GM18873 (cell line): Measurements from ENCODE around the gene GINS1.

Experiments used
- ATAC-seq: cut with Tn5 transposase; IDR thresholded peaks from one replicate; pipeline ENCODE4 v1.9.1; 2021; ENCODE audit warnings: mild to moderate bottlenecking, moderate library complexity, moderate number of reproducible peaks; ENCODE audit not compliant: unreplicated experiment, low FRiP score

GINS1 gene

GRCh38 chr20:25407311-25408169, at the start of gene GINS1:
GINS1 (plus strand) TSS chr20:25407673; CDS start chr20:25407821, 148 bp downstream.
- peak; percentile 76 for ATAC-seq

- ATAC-seq, result no peak
These were observed 46.7 kb upstream of the GINS1 start for GRCh38 chr20:25360631-25361286.

GRCh38 chr20:25361287-25361683, 46.2 kb upstream of the GINS1 start:
- no peak for ATAC-seq

- ATAC-seq, result no peak
These were observed 43.2 kb upstream of the GINS1 start for GRCh38 chr20:25364180-25364788.

- ATAC-seq, result no peak
These were observed 42.4 kb upstream of the GINS1 start for GRCh38 chr20:25364879-25365699.

- ATAC-seq, result no peak
These were observed 38.9 kb upstream of the GINS1 start for GRCh38 chr20:25368526-25368925.

GRCh38 chr20:25368976-25369375, 38.5 kb upstream of the GINS1 start:
- ATAC-seq, result no peak

GRCh38 chr20:25369529-25369928, 37.9 kb upstream of the GINS1 start:
- ATAC-seq, result no peak

GRCh38 chr20:25369971-25370370, 37.5 kb upstream of the GINS1 start:
- ATAC-seq, result no peak

- ATAC-seq, result no peak
These were observed 34.7 kb upstream of the GINS1 start for GRCh38 chr20:25372584-25373336.

GRCh38 chr20:25374842-25375241, 32.6 kb upstream of the GINS1 start:
- no peak for ATAC-seq

- ATAC-seq, result no peak
These were observed 31.2 kb upstream of the GINS1 start for GRCh38 chr20:25376236-25376635.

- ATAC-seq, result no peak
These were observed 30.6 kb upstream of the GINS1 start for GRCh38 chr20:25376886-25377285.

- ATAC-seq, result no peak
These were observed 29.1 kb upstream of the GINS1 start for GRCh38 chr20:25378189-25378883.

GRCh38 chr20:25378884-25379733, 28.4 kb upstream of the GINS1 start:
- ATAC-seq, result no peak

GRCh38 chr20:25380945-25381614, 26.4 kb upstream of the GINS1 start:
- no peak for ATAC-seq

GRCh38 chr20:25382704-25383370, 24.6 kb upstream of the GINS1 start:
- no peak for ATAC-seq
